Measurements from ENCODE around the gene NPY5R. TPM values are rescaled to one million over a fixed set of nuclear protein-coding genes. Genes with fewer than 3 reads are reported as not detected.

NPY5R gene
- 11.3 TPM for total RNA-seq

GRCh38 chr4:163343604-163344146, at the start of gene NPY5R:
NPY5R (plus strand) TSS chr4:163343892; CDS start chr4:163350274, 6,382 bp downstream.

GRCh38 chr4:163332526-163333406, 10.9 kb upstream of the NPY5R start, which contains the start of gene NPY1R:
NPY1R (minus strand) TSS chr4:163332596; CDS start chr4:163326554, 6,042 bp downstream.

Other genes with a start within 250 kb of the NPY5R start
- 15.2 TPM for gene NAF1, start 177.0 kb upstream of the NPY5R start, total RNA-seq
- 19.8 TPM for gene NPY1R, start 11.3 kb upstream of the NPY5R start, total RNA-seq
- 0.46 TPM for gene TKTL2, start 129.9 kb downstream of the NPY5R start, total RNA-seq
- 21.2 TPM for gene TMA16, start 150.8 kb downstream of the NPY5R start, total RNA-seq

Measured in diencephalon (tissue), 1 donor.